Measurements from ENCODE around the gene AXDND1.
"Not testable (repeated sequence)": the region's sequence is repeated elsewhere in the genome, so short reads cannot be mapped to it uniquely, and the experiment has no call there.

Gene AXDND1

GRCh38 chr1:179365342-179366092 lies at the start of gene AXDND1:
AXDND1 (plus strand) TSS chr1:179365971; CDS start chr1:179366510, 539 bp downstream.
- peak; percentile 61 to 73 (median 67) for DNase-seq (ENCODE audit: low read depth in 2 of 3, low spot score in 2 of 3)

GRCh38 chr1:179318491-179318890 lies 47.3 kb upstream of the AXDND1 start:
- DNase-seq (ENCODE audit: low read depth in 2 of 3, low spot score in 2 of 3): no peak

GRCh38 chr1:179321533-179322216 lies 44.1 kb upstream of the AXDND1 start:
- DNase-seq (ENCODE audit: low read depth in 2 of 3, low spot score in 2 of 3): no peak

DNA sequence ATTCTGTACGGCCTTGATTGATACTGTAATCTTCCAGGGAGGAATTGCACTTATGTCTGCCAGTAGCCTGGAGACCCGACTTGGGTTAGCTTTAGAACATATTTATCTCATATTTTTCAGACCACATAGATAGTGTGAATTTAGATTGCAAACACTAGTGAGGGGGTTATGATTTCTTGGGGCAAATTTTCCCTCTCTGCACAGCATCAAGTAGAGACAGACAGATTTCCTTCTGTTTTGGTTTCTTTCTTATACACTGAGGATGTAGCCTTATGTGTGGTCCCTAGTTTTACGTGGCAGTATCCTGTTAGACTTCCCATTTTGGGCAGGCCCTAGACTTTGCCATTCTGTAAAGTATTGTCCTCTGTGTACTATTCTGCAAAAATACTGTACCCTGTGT lies 43.2 kb upstream of the AXDND1 start:
- no peak for DNase-seq (ENCODE audit: low read depth in 2 of 3, low spot score in 2 of 3)

- DNase-seq (ENCODE audit: low read depth in 2 of 3, low spot score in 2 of 3): no peak
These were observed 42.3 kb upstream of the AXDND1 start for GRCh38 chr1:179323436-179323835.

- DNase-seq (ENCODE audit: low read depth in 2 of 3, low spot score in 2 of 3): no peak
These were observed 39.9 kb upstream of the AXDND1 start for GRCh38 chr1:179325836-179326235.

DNA sequence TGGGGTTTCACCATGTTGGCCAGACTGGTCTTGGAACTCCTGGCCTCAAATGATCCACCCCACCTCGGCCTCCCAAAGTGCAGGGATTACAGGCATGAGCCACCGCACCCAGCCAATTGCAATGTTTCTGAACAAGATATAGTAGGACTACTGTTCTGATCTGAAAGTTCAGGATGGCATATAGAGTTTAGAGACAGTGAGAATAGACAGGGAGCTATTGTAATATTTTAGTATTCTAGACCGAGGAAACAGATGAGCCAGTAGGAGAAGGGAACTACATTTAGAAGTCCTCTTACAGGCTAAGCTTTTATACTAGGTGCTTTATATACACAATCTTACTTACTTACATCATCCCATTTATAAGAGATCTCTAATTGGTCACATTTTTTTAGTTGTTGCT lies 39.0 kb upstream of the AXDND1 start:
- no peak for DNase-seq (ENCODE audit: low read depth in 2 of 3, low spot score in 2 of 3)

DNA sequence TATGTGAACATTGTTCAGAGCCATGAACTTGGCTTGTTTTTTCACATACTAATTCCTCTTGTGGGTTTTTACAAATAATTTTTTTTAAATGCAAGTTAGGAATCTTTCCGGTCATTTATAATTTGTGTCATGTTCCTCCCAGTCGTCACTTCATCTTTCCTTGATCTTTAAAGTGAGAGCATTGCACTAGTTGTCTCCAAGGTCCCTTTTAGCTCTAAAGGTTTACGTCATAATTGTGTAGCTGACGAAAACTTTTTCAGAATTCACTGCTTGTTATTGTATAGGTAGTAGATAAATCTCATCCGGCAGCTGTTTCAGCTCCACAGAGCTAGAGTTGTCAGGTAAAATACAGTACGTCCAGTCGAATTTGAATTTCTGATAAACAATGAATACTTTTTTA lies 38.6 kb upstream of the AXDND1 start:
- no peak for DNase-seq (ENCODE audit: low read depth in 2 of 3, low spot score in 2 of 3)

GRCh38 chr1:179327679-179328078 lies 38.1 kb upstream of the AXDND1 start:
- DNase-seq (ENCODE audit: low read depth in 2 of 3, low spot score in 2 of 3): no peak

DNA sequence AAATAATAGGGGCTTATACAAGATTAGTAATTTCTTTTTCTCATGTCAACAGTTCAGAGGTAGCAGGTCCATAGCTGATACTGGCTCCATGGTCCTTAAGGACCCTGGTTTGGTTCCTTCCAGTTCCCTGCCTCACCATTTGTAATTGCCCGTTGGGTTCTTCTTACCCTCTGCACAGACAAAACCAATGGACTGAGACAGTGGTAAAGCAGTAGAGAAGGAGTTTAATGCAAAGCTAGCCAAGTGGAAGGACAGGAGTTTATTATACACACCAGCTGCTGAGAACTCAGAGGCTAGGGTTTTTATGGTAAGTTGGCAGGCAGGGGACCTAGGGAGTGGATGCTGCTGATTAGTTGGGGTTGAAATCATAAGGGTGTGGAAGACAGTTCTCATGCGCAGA lies 35.9 kb upstream of the AXDND1 start:
- DNase-seq (ENCODE audit: low read depth in 2 of 3, low spot score in 2 of 3): no peak

DNA sequence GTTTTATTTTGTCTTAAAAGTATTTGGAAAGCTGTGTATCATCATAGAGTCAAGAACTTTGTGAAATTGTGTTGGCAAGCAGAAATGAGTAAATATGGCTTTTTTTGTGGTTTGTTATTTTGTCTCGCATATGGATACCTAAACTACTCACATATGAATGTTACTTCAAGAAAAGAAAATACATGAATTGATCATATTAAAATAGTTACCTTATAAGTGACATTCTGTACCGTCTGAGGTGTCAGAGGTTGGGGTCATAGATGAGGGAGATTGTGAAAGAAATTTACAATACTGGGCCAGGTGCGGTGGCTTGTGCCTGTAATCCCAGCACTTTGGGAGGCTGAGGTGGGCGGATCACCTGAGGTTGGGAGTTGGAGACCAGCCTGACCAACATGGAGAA lies 31.3 kb upstream of the AXDND1 start:
- DNase-seq (ENCODE audit: low read depth in 2 of 3, low spot score in 2 of 3): no peak

- no peak for DNase-seq (ENCODE audit: low read depth in 2 of 3, low spot score in 2 of 3)
These were observed 28.5 kb upstream of the AXDND1 start for GRCh38 chr1:179337288-179337687.

DNA sequence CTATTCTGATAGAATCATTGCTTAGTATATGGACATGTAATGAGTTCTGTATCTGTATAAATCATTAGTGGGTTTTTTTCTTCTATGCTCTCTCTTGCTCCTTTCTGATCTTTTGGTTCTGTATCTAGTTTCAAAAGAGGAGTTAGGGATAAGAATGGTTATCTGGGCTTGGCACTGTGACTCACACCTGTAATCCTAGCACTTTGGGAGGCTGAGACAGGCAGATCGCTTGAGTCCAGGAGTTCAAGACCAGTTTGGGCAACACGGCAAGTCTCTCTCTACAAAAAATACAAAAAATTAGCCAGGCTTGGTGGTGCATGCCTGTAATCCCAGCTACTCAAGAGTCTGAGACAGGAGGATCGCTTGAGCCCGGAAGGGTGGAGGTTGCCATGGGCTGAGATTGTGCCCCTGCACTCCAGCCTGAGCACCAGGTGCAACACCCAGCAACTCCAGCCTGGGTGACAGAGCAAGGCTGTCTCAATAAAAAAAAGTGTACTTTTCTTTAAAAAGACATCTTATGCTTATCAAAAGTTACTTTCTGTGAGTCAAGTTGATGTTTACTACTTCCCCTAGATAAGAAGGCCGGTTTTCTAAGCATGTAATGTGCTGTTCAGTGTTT lies 27.7 kb upstream of the AXDND1 start:
- DNase-seq (ENCODE audit: low read depth in 2 of 3, low spot score in 2 of 3): no peak

GRCh38 chr1:179340918-179341317 lies 24.9 kb upstream of the AXDND1 start:
- DNase-seq (ENCODE audit: low read depth in 2 of 3, low spot score in 2 of 3): no peak

GRCh38 chr1:179341943-179342547 lies 23.7 kb upstream of the AXDND1 start:
- DNase-seq (ENCODE audit: low read depth in 2 of 3, low spot score in 2 of 3): no peak

DNA sequence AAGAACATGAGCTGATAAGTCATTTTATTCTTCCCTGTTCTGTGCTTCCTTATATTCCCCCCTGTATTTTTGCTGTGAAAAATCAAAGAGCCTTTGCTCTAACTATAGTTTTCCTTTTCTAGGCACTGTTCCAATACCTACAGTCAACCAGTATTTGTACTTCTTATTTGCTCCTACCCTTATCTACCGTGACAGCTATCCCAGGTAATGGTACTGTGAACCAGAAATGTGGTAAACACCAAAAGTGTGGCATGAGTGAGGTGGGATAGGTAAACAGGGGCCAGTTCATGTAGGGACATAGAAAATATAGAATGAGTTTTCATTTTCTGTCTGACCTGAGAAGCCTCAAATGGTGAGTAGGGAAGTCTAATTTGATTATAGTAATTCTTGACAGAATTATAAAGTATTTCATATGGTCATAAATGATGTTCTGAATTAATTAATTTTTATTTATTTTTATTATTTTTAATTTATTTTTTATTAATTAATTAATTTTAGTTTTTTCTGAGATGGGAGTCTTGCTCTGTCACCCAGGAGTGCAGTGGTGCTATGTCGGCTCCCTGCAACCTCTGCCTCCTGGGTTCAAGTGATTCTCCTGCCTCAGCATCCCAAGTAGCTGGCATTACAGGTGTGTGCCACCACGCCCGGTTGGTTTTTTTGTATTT lies 22.9 kb upstream of the AXDND1 start:
- no peak for DNase-seq (ENCODE audit: low read depth in 2 of 3, low spot score in 2 of 3)

GRCh38 chr1:179351281-179351680 lies 14.5 kb upstream of the AXDND1 start:
- DNase-seq (ENCODE audit: low read depth in 2 of 3, low spot score in 2 of 3): no peak

DNA sequence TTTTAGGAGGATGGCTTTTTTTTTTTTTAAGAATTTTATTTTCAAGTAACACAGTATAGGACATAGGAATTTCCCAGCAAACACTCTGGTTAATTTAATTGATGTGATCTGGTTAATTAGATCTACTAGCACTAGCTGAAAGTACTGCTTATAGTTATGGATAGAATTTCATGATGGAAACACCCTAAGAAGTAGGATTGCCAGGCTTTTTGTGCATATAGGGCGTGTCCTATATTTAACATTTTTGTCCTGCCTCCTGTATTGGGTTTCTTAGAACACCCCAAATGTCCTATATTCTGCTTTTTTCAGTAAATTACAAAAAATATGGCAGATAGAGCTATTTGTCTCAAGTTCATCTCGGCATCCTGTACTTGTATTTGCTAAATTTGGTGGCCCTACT lies 13.5 kb upstream of the AXDND1 start:
- no peak for DNase-seq (ENCODE audit: low read depth in 2 of 3, low spot score in 2 of 3)

DNA sequence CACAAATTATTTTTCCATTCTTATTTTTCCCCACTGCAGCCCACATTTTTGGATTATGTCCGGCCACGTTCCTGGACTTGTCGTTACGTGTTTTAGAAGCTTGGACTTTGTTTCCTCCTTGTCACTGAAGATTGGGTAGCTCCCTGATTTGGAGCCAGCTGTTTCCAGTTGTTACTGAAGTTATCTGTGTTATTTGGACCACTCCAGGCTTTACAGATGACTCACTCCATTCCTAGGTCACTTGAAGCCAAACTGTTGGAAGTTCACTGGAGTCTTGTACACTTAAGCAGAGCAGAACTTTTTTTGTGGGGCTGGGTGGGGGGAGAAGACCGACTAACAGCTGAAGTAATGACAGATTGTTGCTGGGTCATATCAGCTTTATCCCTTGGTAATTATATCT lies 12.2 kb upstream of the AXDND1 start:
- no peak for DNase-seq (ENCODE audit: low read depth in 2 of 3, low spot score in 2 of 3)

- DNase-seq (ENCODE audit: low read depth in 2 of 3, low spot score in 2 of 3): not testable (repeated sequence)
These were observed 4.1 kb upstream of the AXDND1 start for GRCh38 chr1:179361631-179362030.

DNA sequence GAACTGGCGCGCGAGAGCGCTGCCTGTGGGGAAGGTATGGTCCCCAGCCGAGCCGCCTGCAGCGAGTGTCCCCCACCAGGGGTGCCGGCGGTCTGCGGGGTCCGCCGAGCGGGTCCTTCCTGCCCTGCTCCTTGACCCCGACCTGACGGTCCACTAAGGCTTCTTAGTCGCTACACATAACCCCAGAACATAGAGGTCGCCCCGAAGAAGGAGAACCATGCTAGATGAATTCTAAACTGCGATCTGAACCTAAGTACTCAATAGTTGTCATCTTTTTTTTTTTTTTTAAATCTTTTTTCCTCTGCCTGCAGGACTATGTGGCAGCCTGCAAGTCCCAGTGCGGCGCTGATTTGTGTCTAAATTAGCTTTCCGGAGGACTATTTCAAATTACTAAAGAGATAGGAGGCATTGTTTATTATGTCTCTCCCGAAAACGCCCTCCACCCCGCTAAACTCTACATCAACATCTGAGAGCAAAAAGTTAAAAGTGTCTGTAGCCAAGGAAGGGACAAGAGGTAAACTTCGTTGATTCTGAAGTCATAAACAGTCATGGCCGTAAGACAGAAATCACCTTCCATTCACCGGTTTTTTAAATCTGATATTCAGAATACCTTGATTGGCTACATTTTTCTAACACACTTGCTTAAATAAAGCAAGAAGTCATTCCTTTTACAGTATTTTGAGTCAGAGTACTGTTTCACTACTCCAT lies 476 bp downstream of the AXDND1 start:
- no peak for DNase-seq (ENCODE audit: low read depth in 2 of 3, low spot score in 2 of 3)

Measured in activated CD8-positive, alpha-beta memory T cell treated with anti-CD3 and anti-CD28 coated beads for 48 hours (primary cell).